GM12878 (cell line): ENCODE measurements around the gene PITPNB.

Experiments used
- CREB1 ChIP-seq: IDR thresholded peaks from 2 replicates; pipeline ENCODE4 v1.6.1; 2012; ENCODE audit warnings: low read depth, mild to moderate bottlenecking, inconsistent platforms
- FOS ChIP-seq: IDR thresholded peaks from 3 replicates; pipeline ENCODE4 v1.6.1; 2011; ENCODE audit warnings: borderline replicate concordance; ENCODE audit not compliant: insufficient read length; ENCODE audit errors: extremely low read depth
- JUND ChIP-seq: IDR thresholded peaks from 2 replicates; pipeline ENCODE4 v1.6.1; 2012; ENCODE audit warnings: low read depth, mild to moderate bottlenecking, low read length, improper control_type of control experiment, moderate library complexity
- NR2C2 ChIP-seq: IDR thresholded peaks from 2 replicates; pipeline ENCODE4 v1.6.1; 2011; ENCODE audit warnings: borderline replicate concordance, low read depth; ENCODE audit not compliant: control insufficient read depth, insufficient read length
- POLR2A ChIP-seq: IDR thresholded peaks from 2 replicates; pipeline ENCODE4 v1.6.1; 2011; ENCODE audit warnings: low read depth, mild to moderate bottlenecking, low read length
- SMC3 ChIP-seq: IDR thresholded peaks from 2 replicates; pipeline ENCODE4 v1.6.1; 2011; ENCODE audit warnings: low read length, improper control_type of control experiment, borderline replicate concordance
- TAF1 ChIP-seq: IDR thresholded peaks from 2 replicates; pipeline ENCODE4 v1.6.1; 2011; ENCODE audit warnings: mild to moderate bottlenecking, low read depth, low read length, borderline replicate concordance
- YY1 ChIP-seq: IDR thresholded peaks from 2 replicates; pipeline ENCODE4 v1.6.1; 2011; ENCODE audit warnings: low read depth, mild to moderate bottlenecking, low read length
- TF ChIP-seq, protein P1 (sequence below): fragments of 450-650 bp; IDR thresholded peaks from 2 replicates; pipeline ENCODE4 v1.6.1; 2014; ENCODE audit warnings: mild to moderate bottlenecking
- TF ChIP-seq, protein P2 (sequence below), 3 experiments: IDR thresholded peaks in 2 of 3; conservative IDR thresholded peaks in 1 of 3; 2 replicates each; pipeline ENCODE4 v1.5.1; 2011; ENCODE audit warnings: low read depth in 3 of 3, low read length in 3 of 3, mild to moderate bottlenecking in 3 of 3, control low read depth in 2 of 3, moderate library complexity in 2 of 3, inconsistent platforms in 1 of 3, mixed read lengths in 1 of 3; ENCODE audit not compliant: control insufficient read depth in 2 of 3, insufficient read depth in 1 of 3; ENCODE audit errors: extremely low read depth in 1 of 3
- TF ChIP-seq, protein P3 (sequence below): IDR thresholded peaks from 2 replicates; pipeline ENCODE4 v1.6.1; 2012; ENCODE audit warnings: low read length, inconsistent platforms
- TF ChIP-seq, protein P4 (sequence below): IDR thresholded peaks from 2 replicates; pipeline ENCODE4 v1.6.1; 2011; ENCODE audit warnings: mild to moderate bottlenecking, low read depth, low read length, moderate library complexity; ENCODE audit not compliant: insufficient replicate concordance
- TF ChIP-seq, protein P5 (sequence below): fragments of 450-650 bp; IDR thresholded peaks from 2 replicates; pipeline ENCODE4 v1.6.1; 2016; ENCODE audit warnings: mild to moderate bottlenecking

DNA sequence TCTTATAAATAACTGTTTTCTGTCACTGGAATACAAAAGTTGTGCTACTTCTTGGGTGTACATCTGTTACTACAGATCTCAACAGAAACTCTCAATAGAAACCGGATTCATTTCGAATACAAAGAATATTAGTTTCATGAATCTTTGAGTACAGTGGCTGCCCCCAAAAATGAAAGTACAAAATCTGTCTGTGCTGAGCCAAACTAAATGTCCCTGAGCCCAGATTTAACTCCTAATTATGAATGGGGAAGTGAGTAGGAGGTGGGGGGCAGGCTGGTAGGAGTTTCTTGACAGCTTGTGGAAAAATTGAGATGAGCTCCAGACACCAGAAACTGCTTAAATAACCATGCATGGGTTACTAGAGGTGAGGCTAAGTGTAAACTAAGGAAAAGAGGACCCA, 41.6 kb downstream of the PITPNB start:
- TF ChIP-seq, protein P1, sequence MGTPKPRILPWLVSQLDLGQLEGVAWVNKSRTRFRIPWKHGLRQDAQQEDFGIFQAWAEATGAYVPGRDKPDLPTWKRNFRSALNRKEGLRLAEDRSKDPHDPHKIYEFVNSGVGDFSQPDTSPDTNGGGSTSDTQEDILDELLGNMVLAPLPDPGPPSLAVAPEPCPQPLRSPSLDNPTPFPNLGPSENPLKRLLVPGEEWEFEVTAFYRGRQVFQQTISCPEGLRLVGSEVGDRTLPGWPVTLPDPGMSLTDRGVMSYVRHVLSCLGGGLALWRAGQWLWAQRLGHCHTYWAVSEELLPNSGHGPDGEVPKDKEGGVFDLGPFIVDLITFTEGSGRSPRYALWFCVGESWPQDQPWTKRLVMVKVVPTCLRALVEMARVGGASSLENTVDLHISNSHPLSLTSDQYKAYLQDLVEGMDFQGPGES, result no peak
- no peak for TF ChIP-seq YY1
- TF ChIP-seq, protein P2, sequence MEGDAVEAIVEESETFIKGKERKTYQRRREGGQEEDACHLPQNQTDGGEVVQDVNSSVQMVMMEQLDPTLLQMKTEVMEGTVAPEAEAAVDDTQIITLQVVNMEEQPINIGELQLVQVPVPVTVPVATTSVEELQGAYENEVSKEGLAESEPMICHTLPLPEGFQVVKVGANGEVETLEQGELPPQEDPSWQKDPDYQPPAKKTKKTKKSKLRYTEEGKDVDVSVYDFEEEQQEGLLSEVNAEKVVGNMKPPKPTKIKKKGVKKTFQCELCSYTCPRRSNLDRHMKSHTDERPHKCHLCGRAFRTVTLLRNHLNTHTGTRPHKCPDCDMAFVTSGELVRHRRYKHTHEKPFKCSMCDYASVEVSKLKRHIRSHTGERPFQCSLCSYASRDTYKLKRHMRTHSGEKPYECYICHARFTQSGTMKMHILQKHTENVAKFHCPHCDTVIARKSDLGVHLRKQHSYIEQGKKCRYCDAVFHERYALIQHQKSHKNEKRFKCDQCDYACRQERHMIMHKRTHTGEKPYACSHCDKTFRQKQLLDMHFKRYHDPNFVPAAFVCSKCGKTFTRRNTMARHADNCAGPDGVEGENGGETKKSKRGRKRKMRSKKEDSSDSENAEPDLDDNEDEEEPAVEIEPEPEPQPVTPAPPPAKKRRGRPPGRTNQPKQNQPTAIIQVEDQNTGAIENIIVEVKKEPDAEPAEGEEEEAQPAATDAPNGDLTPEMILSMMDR (IDR thresholded peaks at IDR 0.05 in 2 of 3, conservative IDR thresholded peaks at IDR 0.05 in 1 of 3; ENCODE audit: control insufficient read depth in 2 of 3, extremely low read depth in 1 of 3, insufficient read depth in 1 of 3, low read depth in 3 of 3, low read length in 3 of 3), result no peak
- TF ChIP-seq FOS, result no peak
- TF ChIP-seq, protein P3, sequence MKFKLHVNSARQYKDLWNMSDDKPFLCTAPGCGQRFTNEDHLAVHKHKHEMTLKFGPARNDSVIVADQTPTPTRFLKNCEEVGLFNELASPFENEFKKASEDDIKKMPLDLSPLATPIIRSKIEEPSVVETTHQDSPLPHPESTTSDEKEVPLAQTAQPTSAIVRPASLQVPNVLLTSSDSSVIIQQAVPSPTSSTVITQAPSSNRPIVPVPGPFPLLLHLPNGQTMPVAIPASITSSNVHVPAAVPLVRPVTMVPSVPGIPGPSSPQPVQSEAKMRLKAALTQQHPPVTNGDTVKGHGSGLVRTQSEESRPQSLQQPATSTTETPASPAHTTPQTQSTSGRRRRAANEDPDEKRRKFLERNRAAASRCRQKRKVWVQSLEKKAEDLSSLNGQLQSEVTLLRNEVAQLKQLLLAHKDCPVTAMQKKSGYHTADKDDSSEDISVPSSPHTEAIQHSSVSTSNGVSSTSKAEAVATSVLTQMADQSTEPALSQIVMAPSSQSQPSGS, result no peak
- TF ChIP-seq, protein P4, sequence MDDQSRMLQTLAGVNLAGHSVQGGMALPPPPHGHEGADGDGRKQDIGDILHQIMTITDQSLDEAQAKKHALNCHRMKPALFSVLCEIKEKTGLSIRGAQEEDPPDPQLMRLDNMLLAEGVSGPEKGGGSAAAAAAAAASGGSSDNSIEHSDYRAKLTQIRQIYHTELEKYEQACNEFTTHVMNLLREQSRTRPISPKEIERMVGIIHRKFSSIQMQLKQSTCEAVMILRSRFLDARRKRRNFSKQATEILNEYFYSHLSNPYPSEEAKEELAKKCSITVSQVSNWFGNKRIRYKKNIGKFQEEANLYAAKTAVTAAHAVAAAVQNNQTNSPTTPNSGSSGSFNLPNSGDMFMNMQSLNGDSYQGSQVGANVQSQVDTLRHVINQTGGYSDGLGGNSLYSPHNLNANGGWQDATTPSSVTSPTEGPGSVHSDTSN, result no peak
- no peak for TF ChIP-seq JUND
- TF ChIP-seq, protein P5, sequence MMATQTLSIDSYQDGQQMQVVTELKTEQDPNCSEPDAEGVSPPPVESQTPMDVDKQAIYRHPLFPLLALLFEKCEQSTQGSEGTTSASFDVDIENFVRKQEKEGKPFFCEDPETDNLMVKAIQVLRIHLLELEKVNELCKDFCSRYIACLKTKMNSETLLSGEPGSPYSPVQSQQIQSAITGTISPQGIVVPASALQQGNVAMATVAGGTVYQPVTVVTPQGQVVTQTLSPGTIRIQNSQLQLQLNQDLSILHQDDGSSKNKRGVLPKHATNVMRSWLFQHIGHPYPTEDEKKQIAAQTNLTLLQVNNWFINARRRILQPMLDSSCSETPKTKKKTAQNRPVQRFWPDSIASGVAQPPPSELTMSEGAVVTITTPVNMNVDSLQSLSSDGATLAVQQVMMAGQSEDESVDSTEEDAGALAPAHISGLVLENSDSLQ, result no peak
- TF ChIP-seq CREB1, result no peak
- TF ChIP-seq NR2C2, result no peak
- no peak for TF ChIP-seq POLR2A
- TF ChIP-seq TAF1, result no peak
- no peak for TF ChIP-seq SMC3
